Kidney (tissue), 14 donors: ENCODE results near the gene ZBTB32. TPM values are rescaled to one million over a fixed set of nuclear protein-coding genes. Genes with fewer than 3 reads are reported as not detected.

ENCODE experiments used
- DNase-seq, 5 donors: peaks; one replicate each; pipeline ENCODE4 v3.0.0-alpha.2; 2013 to 2020
- FAIRE-seq: peaks from 2 replicates; lab custom pipeline; 2012; peaks lifted over from hg19 to GRCh38; lab: Jason Lieb, UNC
- H3K27ac ChIP-seq, 2 donors: one replicate each; pipeline ENCODE4 v1.7.0; 2013; ENCODE audit warnings: low read depth in 2 of 2, low read length in 2 of 2, inconsistent platforms in 1 of 2
- H3K27me3 ChIP-seq: one replicate; pipeline ENCODE4 v1.7.1; 2013; ENCODE audit warnings: low read length, inconsistent platforms; ENCODE audit not compliant: control insufficient read depth, insufficient read depth
- H3K36me3 ChIP-seq, 3 donors: one replicate each; pipeline versions ENCODE4 v1.7.0 to v1.7.1; 2013; ENCODE audit warnings: low read length in 3 of 3, control low read depth in 1 of 3, inconsistent platforms in 1 of 3; ENCODE audit not compliant: insufficient read depth in 3 of 3, control insufficient read depth in 2 of 3
- H3K4me1 ChIP-seq, 3 donors: one replicate each; pipeline versions ENCODE4 v1.7.0 to v1.7.1; 2013; ENCODE audit warnings: low read length in 3 of 3, inconsistent platforms in 1 of 3, low read depth in 1 of 3; ENCODE audit not compliant: control insufficient read depth in 2 of 3, insufficient read depth in 2 of 3
- H3K4me3 ChIP-seq, 3 donors: one replicate each; pipeline versions ENCODE4 v1.7.0 to v1.8.1; 2013; ENCODE audit warnings: low read length in 3 of 3, control low read depth in 1 of 3, inconsistent platforms in 1 of 3
- H3K9ac ChIP-seq, 3 donors: one replicate each; pipeline versions ENCODE4 v1.7.0 to v1.7.1; 2013; ENCODE audit warnings: low read length in 3 of 3, control low read depth in 1 of 3, inconsistent platforms in 1 of 3
- H3K9me3 ChIP-seq, 3 donors: one replicate each; pipeline versions ENCODE4 v1.7.0 to v1.7.1; 2013; ENCODE audit warnings: low read length in 3 of 3, control low read depth in 1 of 3, inconsistent platforms in 1 of 3; ENCODE audit not compliant: control insufficient read depth in 2 of 3, insufficient read depth in 1 of 3
- CTCF ChIP-seq: IDR thresholded peaks from 3 replicates; pipeline ENCODE4 v1.5.1; 2012; ENCODE audit warnings: mild to moderate bottlenecking, moderate library complexity, borderline replicate concordance; ENCODE audit not compliant: insufficient read depth; ENCODE audit errors: extremely low read depth
- intact Hi-C: fragments of 100-400 bp; cut with DNase I; formaldehyde crosslinking; loops from one replicate; pipeline ENCODE4 v1.11.1; 2022
- polyA plus RNA-seq: library from polyadenylated mRNA; stranded (reverse); fragments of 350-450 nt; fragmentation: Illumina TruSeq; extraction: RNeasy Lipid Tissue Mini Kit (QIAGEN cat#74804); gene quantifications from one replicate; pipeline ENCODE4 v1.2.3, GENCODE V29; 2014; ENCODE audit warnings: low read depth, low replicate concordance; ENCODE audit not compliant: insufficient read depth
- total RNA-seq: library from RNA; stranded (reverse); fragmentation: NEBNext Ultra II Directional; extraction: Animal tissue kit (Norgen Biotek cat#: 25700); gene quantifications from one replicate; pipeline ENCODE4 v1.2.1, GENCODE V29; 2021
- donor health status: control.
- donor health status: control.
- donor health status: control.
- donor health status: control.
- donor health status: control.
- donor health status: DM: yes; HTN: yes; CAD: no.
- donor health status: Normal renal cell carcinoma (clear cell type).

The ZBTB32 gene
- total and polyA plus RNA-seq, 2 donors from 2014 or later = 1.8 TPM; not detected in 1

GRCh38 chr19:35692010-35692409 is 12.3 kb upstream of the ZBTB32 start:
- DNase-seq (no peak), FAIRE-seq (no peak)
- Histone ChIP-seq H3K4me1 (no peaks in the 10 kb centered on the region), H3K9ac (no peak overlapping the region), H3K27ac (no peak overlapping the region), H3K27me3 (no peaks in the 10 kb centered on the region), H3K4me3 (no peak overlapping the region), H3K9me3 (no peaks in the 10 kb centered on the region), H3K36me3 (no peaks in the 10 kb centered on the region)
- intact Hi-C loops = no loop called here
- no peak for TF ChIP-seq CTCF

- no peak for DNase-seq
- Histone ChIP-seq H3K36me3 (no peaks in the 10 kb centered on the region), H3K9me3 (no peaks in the 10 kb centered on the region), H3K4me3 (no peak overlapping the region), H3K27me3 (no peaks in the 10 kb centered on the region), H3K27ac (no peak overlapping the region), H3K4me1 (no peaks in the 10 kb centered on the region), H3K9ac (no peak overlapping the region)
- TF ChIP-seq CTCF = no peak
- FAIRE-seq = no peak
- intact Hi-C loops = no loop called here
Measured at GRCh38 chr19:35693422-35693821, 10.9 kb upstream of the ZBTB32 start.

GRCh38 chr19:35693835-35694599 is 10.3 kb upstream of the ZBTB32 start:
- no peak overlapping the region for H3K4me3 ChIP-seq
- H3K9me3 ChIP-seq = no peaks in the 10 kb centered on the region
- peak; percentile 89 to 94 (median 90) for DNase-seq
- no peak overlapping the region for H3K27ac ChIP-seq
- no peak for FAIRE-seq
- no peak overlapping the region for H3K9ac ChIP-seq
- H3K27me3 ChIP-seq = no peaks in the 10 kb centered on the region
- intact Hi-C loops = no loop called here
- no peaks in the 10 kb centered on the region for H3K36me3 ChIP-seq
- H3K4me1 ChIP-seq = no peaks in the 10 kb centered on the region
- peak; percentile 99 for TF ChIP-seq CTCF
